Left hindlimb (tissue), 1 donor: ENCODE data around the gene LDB2.

Experiments used
- DNase-seq: peaks from one replicate; pipeline ENCODE4 v3.0.0-alpha.2; 2018

Gene LDB2

GRCh38 chr4:16464651-16465050, 433.8 kb downstream of the LDB2 start:
- no peak for DNase-seq

- no peak for DNase-seq
These were observed 435.8 kb downstream of the LDB2 start for GRCh38 chr4:16462656-16463055.

- DNase-seq, result no peak
These were observed 437.1 kb downstream of the LDB2 start for GRCh38 chr4:16461362-16461761.

GRCh38 chr4:16457944-16458343, 440.5 kb downstream of the LDB2 start:
- no peak for DNase-seq
